GM08714 (cell line): ENCODE measurements around the gene SLC35B4.
A peak's percentile ranks its signal among the peaks of the same experiment; 100 is the strongest.

Experiments
- H3K4me3 ChIP-seq: fragments of 200-500 bp; sonication (Bioruptor generic); 2 replicates; pipeline ENCODE4 v1.5.1; 2014; ENCODE audit warnings: mild to moderate bottlenecking, low read length, inconsistent platforms
- ZNF274 ChIP-seq: IDR thresholded peaks from 2 replicates; pipeline ENCODE4 v1.6.1; 2012; ENCODE audit warnings: mild to moderate bottlenecking, low read depth, low read length

SLC35B4 gene, protein sequence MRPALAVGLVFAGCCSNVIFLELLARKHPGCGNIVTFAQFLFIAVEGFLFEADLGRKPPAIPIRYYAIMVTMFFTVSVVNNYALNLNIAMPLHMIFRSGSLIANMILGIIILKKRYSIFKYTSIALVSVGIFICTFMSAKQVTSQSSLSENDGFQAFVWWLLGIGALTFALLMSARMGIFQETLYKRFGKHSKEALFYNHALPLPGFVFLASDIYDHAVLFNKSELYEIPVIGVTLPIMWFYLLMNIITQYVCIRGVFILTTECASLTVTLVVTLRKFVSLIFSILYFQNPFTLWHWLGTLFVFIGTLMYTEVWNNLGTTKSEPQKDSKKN

GRCh38 chr7:134316539-134317344 is at the start of gene SLC35B4:
Gene SLC35B4, minus strand, starts transcription at chr7:134316930. Its CDS starts 179 bp downstream, at chr7:134316751.
- TF ChIP-seq ZNF274 = no peak
- H3K4me3 ChIP-seq = peak within 1 kb of the TSS; percentile 87

DNA sequence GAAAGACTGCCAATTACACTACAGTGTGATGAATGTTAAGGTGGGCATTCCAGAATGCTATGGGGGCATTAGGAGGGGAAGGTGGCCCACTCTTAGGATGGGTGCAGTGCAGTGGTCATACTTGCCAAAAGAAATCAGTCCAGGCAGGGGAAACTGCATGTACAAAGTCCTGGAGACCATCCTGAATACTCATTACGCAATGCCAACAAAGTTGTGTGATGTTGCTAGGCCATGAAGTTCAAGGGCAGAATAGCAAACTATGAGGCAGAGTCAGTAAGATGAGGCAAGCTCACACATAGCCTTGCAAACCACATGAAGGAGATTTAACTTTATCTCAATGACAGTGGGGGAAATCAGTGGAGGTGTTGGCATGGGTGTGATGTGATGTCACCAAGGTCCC is 49.8 kb upstream of the SLC35B4 start:
- TF ChIP-seq ZNF274 = no peak

GRCh38 chr7:134365341-134366054 is 48.8 kb upstream of the SLC35B4 start:
- TF ChIP-seq ZNF274 = no peak
- H3K4me3 ChIP-seq = no peak overlapping the region

More for the DNA sequence above, 49.8 kb upstream of the SLC35B4 start:
- H3K4me3 ChIP-seq = no peak overlapping the region

DNA sequence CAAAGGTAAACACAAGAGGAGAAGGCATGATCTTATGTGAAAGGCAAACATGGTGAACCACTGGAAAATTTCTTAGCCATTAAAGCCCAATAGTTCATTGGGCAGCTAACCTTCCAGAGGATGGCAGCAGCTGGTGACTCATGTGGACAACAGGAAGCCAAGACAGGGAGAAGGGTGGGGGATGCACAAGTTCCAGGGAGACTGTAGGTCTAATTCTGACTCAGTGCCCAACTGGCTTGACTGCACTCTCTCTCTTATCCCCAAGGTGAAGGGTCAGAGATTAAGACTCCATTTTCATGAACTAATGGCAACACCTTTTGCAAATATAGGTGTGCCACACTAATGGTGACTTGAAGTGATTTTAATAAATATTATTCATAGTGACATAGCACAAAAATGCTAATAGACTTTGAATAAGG is 47.9 kb upstream of the SLC35B4 start:
- TF ChIP-seq ZNF274 = no peak
- H3K4me3 ChIP-seq = no peak overlapping the region

- TF ChIP-seq ZNF274 = no peak
- H3K4me3 ChIP-seq = no peak overlapping the region
These were observed 46.1 kb upstream of the SLC35B4 start for GRCh38 chr7:134362587-134363483.

DNA sequence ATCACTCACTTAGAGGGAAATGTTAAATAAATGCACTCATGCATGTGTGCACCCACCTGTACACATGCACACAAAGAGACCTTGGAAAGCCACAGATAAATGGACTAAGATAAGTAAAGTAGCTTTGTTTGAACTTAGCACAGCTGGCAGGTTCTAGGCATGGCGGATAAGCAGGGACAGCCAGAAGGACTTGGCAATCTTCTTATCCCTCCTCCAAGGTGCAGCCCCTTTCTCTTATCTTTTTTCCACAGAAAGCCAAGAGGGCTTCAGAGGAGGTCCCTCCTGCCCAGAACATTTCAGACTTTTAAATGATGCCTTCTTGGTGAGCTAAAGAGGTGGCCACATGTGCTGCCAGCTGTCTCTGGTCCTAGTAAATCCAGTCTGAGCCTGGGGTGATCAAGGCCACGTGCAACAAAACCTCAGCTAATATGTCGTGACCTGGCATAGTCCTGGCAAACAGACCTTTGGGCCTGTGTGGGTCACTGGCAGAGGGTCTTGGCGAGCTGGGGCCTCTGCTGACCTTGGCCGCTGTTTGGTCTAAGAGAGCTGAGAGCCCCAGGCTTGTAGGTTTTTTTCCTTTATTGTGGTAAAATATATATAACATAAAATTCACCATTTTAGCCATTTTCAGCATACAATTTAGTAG is 43.2 kb upstream of the SLC35B4 start:
- no peak overlapping the region for H3K4me3 ChIP-seq
- no peak for TF ChIP-seq ZNF274

GRCh38 chr7:134357486-134357885 is 40.8 kb upstream of the SLC35B4 start:
- no peak for TF ChIP-seq ZNF274
- no peak overlapping the region for H3K4me3 ChIP-seq

GRCh38 chr7:134356421-134356936 is 39.7 kb upstream of the SLC35B4 start:
- no peak overlapping the region for H3K4me3 ChIP-seq
- no peak for TF ChIP-seq ZNF274

- TF ChIP-seq ZNF274 = no peak
- H3K4me3 ChIP-seq = no peak overlapping the region
These were observed 39.2 kb upstream of the SLC35B4 start for GRCh38 chr7:134355927-134356326.

DNA sequence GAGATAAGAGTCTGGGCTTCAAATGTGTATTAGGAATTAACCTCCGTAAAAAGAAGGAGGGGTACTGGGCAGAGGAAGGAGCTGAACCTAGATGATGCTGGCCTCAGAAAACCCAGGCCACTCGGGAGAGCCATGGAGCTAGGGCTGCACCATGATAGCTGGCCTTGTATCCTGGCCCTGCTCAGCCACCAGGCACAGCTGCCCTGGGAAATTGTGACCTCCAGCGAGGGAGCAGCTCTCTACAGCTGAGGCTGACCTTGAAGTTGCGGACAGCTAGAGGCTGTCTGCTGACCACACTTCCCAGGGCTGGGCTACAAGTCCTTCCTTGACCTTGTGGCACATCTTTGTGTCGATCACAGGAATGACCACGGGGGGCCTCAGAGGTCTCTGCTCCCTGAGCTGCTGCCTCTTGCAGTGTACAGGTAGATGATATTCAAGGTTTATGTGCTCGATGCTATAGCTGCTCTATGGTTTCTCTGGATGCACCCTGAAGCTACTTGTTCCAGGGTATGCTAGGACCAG is 38.3 kb upstream of the SLC35B4 start:
- no peak for TF ChIP-seq ZNF274
- H3K4me3 ChIP-seq = no peak overlapping the region

DNA sequence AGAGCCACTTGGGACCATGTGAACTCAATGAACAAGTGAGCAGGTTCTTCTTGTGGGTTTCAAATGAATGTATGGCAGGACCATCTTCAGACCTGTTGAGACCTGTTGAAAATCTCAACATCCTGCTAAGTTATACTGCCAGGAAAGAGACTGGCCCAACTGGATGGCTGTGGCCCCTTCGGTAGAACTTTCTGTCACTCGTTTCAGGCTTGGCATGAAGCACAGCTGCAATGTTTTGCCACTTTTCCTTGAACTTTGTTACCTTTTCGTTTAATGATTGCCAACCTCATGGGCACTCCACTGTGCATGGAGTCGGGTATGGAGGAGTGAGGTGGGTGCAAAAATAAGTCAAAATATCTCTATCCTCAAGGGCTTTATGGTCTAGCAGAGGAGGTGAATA is 36.7 kb upstream of the SLC35B4 start:
- TF ChIP-seq ZNF274 = no peak
- H3K4me3 ChIP-seq = no peak overlapping the region

GRCh38 chr7:134351424-134351823 is 34.7 kb upstream of the SLC35B4 start:
- no peak for TF ChIP-seq ZNF274
- no peak overlapping the region for H3K4me3 ChIP-seq

DNA sequence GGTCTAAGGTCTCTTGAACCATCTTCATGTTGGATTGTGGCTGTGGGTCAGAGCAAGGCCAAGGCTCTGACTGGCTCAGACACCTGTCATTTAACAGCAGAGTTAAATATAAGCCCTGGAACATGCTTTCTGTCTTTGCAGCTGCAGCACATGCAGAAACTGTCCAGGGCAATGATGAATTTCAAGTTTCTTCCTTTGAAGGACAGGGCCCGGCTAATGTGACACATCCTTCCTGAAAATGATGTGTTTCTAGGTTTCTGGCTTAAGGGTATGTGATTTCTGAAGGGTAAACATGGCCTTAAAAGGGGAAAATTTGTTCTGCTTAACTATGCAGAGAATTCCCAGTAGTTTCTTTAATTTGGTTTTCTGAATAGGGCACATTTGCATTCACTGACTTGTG is 34.0 kb upstream of the SLC35B4 start:
- TF ChIP-seq ZNF274 = no peak
- no peak overlapping the region for H3K4me3 ChIP-seq

GRCh38 chr7:134347567-134347966 is 30.8 kb upstream of the SLC35B4 start:
- TF ChIP-seq ZNF274 = no peak
- H3K4me3 ChIP-seq = no peak overlapping the region
